Aorta (tissue), 5 donors: ENCODE results near the gene TACC2. TPM values are rescaled to one million over a fixed set of nuclear protein-coding genes. Genes with fewer than 3 reads are reported as not detected.

ENCODE experiments used
- ATAC-seq: fragments of 200-7000 bp; cut with Tn5 transposase; one replicate; pipeline ENCODE4 v1.9.1; 2022; ENCODE audit warnings: moderate library complexity; ENCODE audit not compliant: low FRiP score
- DNase-seq, 2 donors: peaks; one replicate each; pipeline ENCODE4 v3.0.0-alpha.2; 2020
- H3K27ac ChIP-seq, 2 donors: one replicate each; pipeline ENCODE4 v1.5.1; 2013; ENCODE audit warnings: low read length in 2 of 2, mild to moderate bottlenecking in 2 of 2, moderate library complexity in 2 of 2, control low read depth in 1 of 2, inconsistent platforms in 1 of 2, low read depth in 1 of 2
- H3K27me3 ChIP-seq, 2 donors: one replicate each; pipeline ENCODE4 v1.6.1; 2013; ENCODE audit warnings: control low read depth in 1 of 2, low read length in 1 of 2, mild to moderate bottlenecking in 1 of 2, moderate library complexity in 1 of 2; ENCODE audit not compliant: insufficient read depth in 2 of 2, control insufficient read depth in 1 of 2
- H3K36me3 ChIP-seq, 2 donors: one replicate each; pipeline ENCODE4 v1.6.1; 2013; ENCODE audit warnings: control low read depth in 1 of 2, low read length in 1 of 2, mild to moderate bottlenecking in 1 of 2; ENCODE audit not compliant: insufficient read depth in 2 of 2, control insufficient read depth in 1 of 2
- H3K4me1 ChIP-seq, 2 donors: one replicate each; pipeline ENCODE4 v1.6.1; 2013; ENCODE audit warnings: low read length in 2 of 2, control low read depth in 1 of 2, mild to moderate bottlenecking in 1 of 2, moderate library complexity in 1 of 2; ENCODE audit not compliant: insufficient read depth in 2 of 2, control insufficient read depth in 1 of 2
- H3K4me3 ChIP-seq, 2 donors: one replicate each; pipeline ENCODE4 v1.5.1; 2013; ENCODE audit warnings: low read length in 2 of 2, control low read depth in 1 of 2, mild to moderate bottlenecking in 1 of 2
- H3K9me3 ChIP-seq: one replicate; pipeline ENCODE4 v1.6.1; 2013; ENCODE audit warnings: mild to moderate bottlenecking, low read length; ENCODE audit not compliant: control insufficient read depth
- WGBS, 2 donors: extraction: QIAGEN DNeasy Blood & Tissue Kit; methylation state at CpG; one replicate each; pipeline ENCODE4 v1.1.7; 2013; 5-methylcytosine and 5-hydroxymethylcytosine counted together
- intact Hi-C, 2 donors: fragments of 100-400 bp; cut with DNase I; formaldehyde crosslinking; loops; one replicate each; pipeline versions ENCODE4 v1.14.2 to v1.15.0; 2022
- polyA plus RNA-seq, 2 donors: library from polyadenylated mRNA; stranded (reverse); fragments of 200-250 nt; gene quantifications; one replicate each; pipeline ENCODE4 v1.2.3, GENCODE V29; 2013
- total RNA-seq, 2 donors: library from RNA; stranded (reverse); fragmentation: NEBNext Ultra II Directional; extraction: Animal tissue kit (Norgen Biotek cat#: 25700); gene quantifications; one replicate each; pipeline ENCODE4 v1.2.1, GENCODE V29; 2021
- donor health status: healthy with polysubstance abuse.
- donor health status: Bipolar disorder and iron deficiency.
- donor health status: DM: no; HTN: no; CAD: no.
- donor health status: DM: no; HTN: no; CAD: no.
- donor health status: DM: yes; HTN: yes; CAD: no.

The TACC2 gene
- total and polyA plus RNA-seq, 4 donors, result 25.8 to 74.4 (median 50.8) TPM

GRCh38 chr10:122164815-122165483, 176.0 kb downstream of the TACC2 start:
- no peak overlapping the region for H3K27ac ChIP-seq

GRCh38 chr10:122165484-122166276, 176.7 kb downstream of the TACC2 start:
- peaks cover 0 to 11% of the 10 kb centered on the region in 2 donors for H3K4me1 ChIP-seq
- no peak overlapping the region for H3K4me3 ChIP-seq
- no peaks in the 10 kb centered on the region for H3K9me3 ChIP-seq
- H3K27me3 ChIP-seq, result no peaks in the 10 kb centered on the region
- no peaks in the 10 kb centered on the region for H3K36me3 ChIP-seq
- H3K27ac ChIP-seq, result no peak overlapping the region
- WGBS, 2 donors, result 84 to 88% methylated on average over 13 of the region's 13 CpGs
- intact Hi-C loops, result loop anchor here in 1 of 2 donors (5.0 kb wide), 1 partner anchor 47 kb away; no protein-coding TSS in a partner anchor
- DNase-seq, result no peak
- ATAC-seq, result no peak

More at GRCh38 chr10:122164815-122165483, 176.0 kb downstream of the TACC2 start:
- H3K4me1 ChIP-seq, result peaks cover 0 to 11% of the 10 kb centered on the region in 2 donors
- no peaks in the 10 kb centered on the region for H3K9me3 ChIP-seq
- no peak overlapping the region for H3K4me3 ChIP-seq
- intact Hi-C loops, result loop anchor here in 1 of 2 donors (5.0 kb wide), 1 partner anchor 47 kb away; no protein-coding TSS in a partner anchor
- WGBS, 2 donors, result 84% methylated on average over 17 of the region's 17 CpGs
- no peak for ATAC-seq
- DNase-seq, result no peak
- H3K36me3 ChIP-seq, result no peaks in the 10 kb centered on the region
- H3K27me3 ChIP-seq, result no peaks in the 10 kb centered on the region

- intact Hi-C loops, result loop anchor here in 1 of 2 donors (5.0 kb wide), 1 partner anchor 44 kb away; no protein-coding TSS in a partner anchor
- no peak for DNase-seq
- H3K9me3 ChIP-seq, result no peaks in the 10 kb centered on the region
- ATAC-seq, result no peak
- peaks cover 0 to 11% of the 10 kb centered on the region in 2 donors for H3K4me1 ChIP-seq
- H3K36me3 ChIP-seq, result no peaks in the 10 kb centered on the region
- no peak overlapping the region for H3K4me3 ChIP-seq
- WGBS, 2 donors, result 3 to 14% methylated on average over 5 of the region's 5 CpGs
- H3K27ac ChIP-seq, result no peak overlapping the region
- H3K27me3 ChIP-seq, result no peaks in the 10 kb centered on the region
Observed at GRCh38 chr10:122168101-122168500, 179.1 kb downstream of the TACC2 start.

- no peak for DNase-seq
- no peak overlapping the region for H3K27ac ChIP-seq
Observed at GRCh38 chr10:122168598-122169394, 179.8 kb downstream of the TACC2 start.

GRCh38 chr10:122170802-122171201, 181.8 kb downstream of the TACC2 start:
- Histone ChIP-seq H3K4me1 (peaks cover 0 to 11% of the 10 kb centered on the region in 2 donors), H3K27me3 (no peaks in the 10 kb centered on the region), H3K4me3 (no peak overlapping the region), H3K9me3 (no peaks in the 10 kb centered on the region), H3K36me3 (no peaks in the 10 kb centered on the region), H3K27ac (no peak overlapping the region)
- DNase-seq (no peak), ATAC-seq (no peak)
- intact Hi-C loops, result no loop called here
- 76 to 80% methylated on average over 7 of the region's 7 CpGs for WGBS, 2 donors

More at GRCh38 chr10:122168598-122169394, 179.8 kb downstream of the TACC2 start:
- Histone ChIP-seq H3K4me1 (peaks cover 0 to 11% of the 10 kb centered on the region in 2 donors), H3K36me3 (no peaks in the 10 kb centered on the region), H3K4me3 (no peak overlapping the region), H3K9me3 (no peaks in the 10 kb centered on the region), H3K27me3 (no peaks in the 10 kb centered on the region)
- intact Hi-C loops, result loop anchor here in 1 of 2 donors (5.0 kb wide), 1 partner anchor 44 kb away; no protein-coding TSS in a partner anchor
- ATAC-seq, result no peak
- WGBS, 2 donors, result 46 to 55% methylated on average over 3 of the region's 3 CpGs

GRCh38 chr10:122171302-122172075, 182.5 kb downstream of the TACC2 start:
- DNase-seq (no peak), ATAC-seq (no peak)
- Histone ChIP-seq H3K9me3 (no peaks in the 10 kb centered on the region), H3K4me3 (no peak overlapping the region), H3K27me3 (no peaks in the 10 kb centered on the region), H3K27ac (no peak overlapping the region), H3K4me1 (peaks cover 0 to 11% of the 10 kb centered on the region in 2 donors), H3K36me3 (no peaks in the 10 kb centered on the region)
- 28 to 38% methylated on average over 7 of the region's 7 CpGs for WGBS, 2 donors
- intact Hi-C loops, result no loop called here

- peaks cover 0 to 8% of the 10 kb centered on the region in 2 donors for H3K4me1 ChIP-seq
- no peak for ATAC-seq
- intact Hi-C loops, result no loop called here
Observed at GRCh38 chr10:122172361-122173008, 183.5 kb downstream of the TACC2 start.

More at GRCh38 chr10:122172361-122173008, 183.5 kb downstream of the TACC2 start:
- Histone ChIP-seq H3K36me3 (no peaks in the 10 kb centered on the region), H3K4me3 (no peak overlapping the region), H3K27ac (no peak overlapping the region), H3K27me3 (no peaks in the 10 kb centered on the region), H3K9me3 (no peaks in the 10 kb centered on the region)
- WGBS, 2 donors, result 87 to 90% methylated on average over 12 of the region's 12 CpGs
- DNase-seq, result no peak
